HG03469 (cell line): ENCODE measurements around the gene TMEM63A.
"Not testable (repeated sequence)": the region's sequence is repeated elsewhere in the genome, so short reads cannot be mapped to it uniquely, and the experiment has no call there.

Experiments
- ATAC-seq: cut with Tn5 transposase; IDR thresholded peaks from one replicate; pipeline ENCODE4 v1.9.1; 2021; ENCODE audit warnings: mild to moderate bottlenecking, moderate library complexity, moderate number of reproducible peaks; ENCODE audit not compliant: unreplicated experiment

TMEM63A gene

DNA sequence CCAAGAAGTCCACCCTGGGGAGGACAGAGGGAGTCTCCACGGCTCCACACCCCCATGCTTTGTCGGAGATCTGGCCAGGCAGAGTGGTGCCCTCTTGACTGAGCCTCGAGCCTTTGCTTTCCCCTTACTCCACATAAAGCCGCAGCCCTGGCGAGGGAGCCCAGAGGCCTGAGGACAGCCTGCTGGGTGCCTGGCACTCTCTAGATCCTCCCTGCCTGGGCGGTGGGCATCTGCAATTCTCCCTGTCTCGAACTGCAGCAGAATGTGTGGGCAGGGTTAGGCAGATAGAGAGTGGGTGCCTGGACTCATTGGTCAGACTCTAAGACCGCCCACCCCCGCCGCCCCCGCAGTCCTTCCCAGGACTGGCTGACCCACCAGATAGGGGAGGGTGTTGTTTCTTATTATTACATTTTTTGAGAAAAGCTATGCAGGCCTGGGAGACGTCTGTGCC, 58.3 kb downstream of the TMEM63A start:
- no peak for ATAC-seq

DNA sequence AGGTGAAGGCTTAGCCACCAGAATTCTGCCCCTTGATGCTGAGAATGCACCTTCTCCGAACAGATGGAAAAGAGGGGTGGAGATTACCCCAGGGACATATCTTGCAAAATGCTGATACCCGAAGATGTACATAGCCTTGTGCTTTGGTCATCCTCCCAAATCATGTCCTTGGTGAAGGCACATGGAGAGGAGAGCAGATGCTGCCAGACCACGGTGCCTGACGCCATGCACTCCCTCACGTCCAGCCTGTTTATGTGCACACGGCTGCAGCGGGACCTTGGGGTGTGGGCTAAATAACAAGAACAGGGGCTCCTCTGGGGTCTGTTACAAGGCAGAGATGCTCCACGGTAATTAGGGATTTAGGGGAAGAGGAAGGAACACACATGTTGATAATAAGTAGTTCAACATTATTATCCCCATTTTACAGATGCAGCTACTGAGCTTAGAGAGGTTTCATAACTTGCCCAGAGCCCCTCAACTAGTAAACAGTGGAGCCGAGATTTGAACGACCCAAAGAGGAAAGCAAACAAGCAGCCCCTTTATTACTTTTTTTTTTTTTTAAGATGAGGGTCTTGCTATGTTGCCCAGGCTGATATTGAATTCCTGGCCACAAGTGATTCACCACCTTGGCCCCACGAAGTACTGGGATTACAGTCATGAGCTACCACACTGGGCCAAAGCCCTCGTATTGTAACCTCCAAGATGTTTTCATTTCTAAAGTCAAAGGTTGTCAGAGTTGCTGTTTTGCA, 59.4 kb downstream of the TMEM63A start:
- no peak for ATAC-seq

DNA sequence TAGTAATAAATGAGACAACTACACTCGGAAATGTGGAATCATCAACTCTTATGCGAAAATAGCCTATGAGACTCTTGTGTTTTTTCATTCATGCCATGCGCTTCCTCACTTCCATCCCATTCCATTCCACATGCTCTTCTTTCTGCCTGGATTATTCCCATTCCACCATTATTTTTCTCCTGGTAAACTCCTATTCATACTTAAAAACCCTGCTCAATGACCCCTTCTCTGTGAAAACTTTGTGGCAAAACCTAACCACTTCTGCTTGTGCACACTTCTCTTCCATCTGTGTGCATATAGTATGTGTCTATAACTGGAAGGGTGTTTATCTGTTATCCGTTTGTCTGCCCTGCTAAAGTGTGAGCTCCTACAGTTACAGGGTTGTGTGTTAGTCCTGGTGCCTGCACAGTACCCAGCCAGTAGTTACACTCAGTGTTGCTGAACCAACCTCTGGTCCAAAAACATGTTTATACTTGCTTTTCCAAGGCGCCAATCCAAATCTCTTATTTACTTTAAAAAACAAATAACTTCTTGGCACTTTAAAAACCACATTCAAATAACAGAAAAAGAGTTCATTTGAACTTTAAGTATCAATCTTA, 61.6 kb downstream of the TMEM63A start:
- no peak for ATAC-seq

DNA sequence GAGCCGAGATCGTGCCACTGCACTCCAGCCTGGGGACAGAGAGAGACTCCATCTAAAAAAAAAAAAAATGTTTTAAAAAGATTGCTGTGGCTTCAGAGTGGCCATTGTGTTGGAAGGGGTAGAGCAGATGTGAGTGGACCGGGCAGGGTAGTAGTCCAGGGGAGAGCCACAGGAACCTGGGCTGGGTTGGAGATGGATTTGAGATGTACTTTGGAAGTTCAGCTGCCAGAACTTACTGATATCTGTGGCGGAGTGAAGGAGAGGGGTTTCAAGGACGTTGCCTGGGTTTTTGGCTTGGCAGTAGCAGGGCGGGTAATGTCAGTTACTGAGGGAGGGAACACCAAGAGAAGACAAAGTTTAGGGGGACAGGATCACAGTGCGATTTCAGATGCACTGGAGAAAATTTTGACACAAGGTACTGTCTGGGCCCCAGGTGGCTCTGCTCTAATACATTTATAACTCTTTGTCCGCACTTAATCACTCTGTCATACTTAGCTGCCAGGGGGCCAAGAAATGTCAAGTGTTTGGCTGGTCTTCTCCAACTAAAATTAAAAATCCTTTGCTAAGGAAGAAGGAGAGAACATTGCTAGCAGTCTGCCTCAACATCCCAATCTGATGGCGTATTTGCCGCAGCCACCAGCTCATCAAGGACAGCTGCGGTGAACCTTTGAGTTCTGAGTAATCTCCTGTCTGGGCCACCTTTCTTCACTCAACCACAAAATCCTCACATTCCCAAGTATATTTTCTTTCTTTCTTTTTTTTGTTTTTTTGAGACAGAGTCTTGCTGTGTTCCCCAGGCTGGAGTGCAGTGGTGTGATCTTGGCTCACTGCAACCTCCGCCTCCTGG, 62.6 kb downstream of the TMEM63A start:
- ATAC-seq = no peak

DNA sequence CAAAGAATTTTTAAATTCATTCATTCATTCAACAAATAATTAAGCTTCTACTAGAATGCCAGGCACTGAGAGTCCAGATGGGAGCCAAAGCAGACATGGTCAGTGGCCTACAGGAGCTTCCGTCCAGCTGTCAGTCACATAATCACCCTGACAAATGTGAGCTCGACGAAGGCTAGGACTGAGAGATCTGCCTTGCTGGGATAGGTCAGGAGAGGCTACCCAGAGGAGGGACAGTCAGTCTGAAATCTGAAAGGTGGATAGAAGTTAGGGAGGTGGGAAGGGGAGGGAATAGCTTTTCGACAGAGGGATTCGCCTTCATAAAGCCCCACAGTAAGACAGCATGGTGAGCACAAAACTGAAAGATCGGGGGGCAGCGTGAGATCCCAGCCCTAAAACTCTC, 64.0 kb downstream of the TMEM63A start:
- ATAC-seq = no peak

DNA sequence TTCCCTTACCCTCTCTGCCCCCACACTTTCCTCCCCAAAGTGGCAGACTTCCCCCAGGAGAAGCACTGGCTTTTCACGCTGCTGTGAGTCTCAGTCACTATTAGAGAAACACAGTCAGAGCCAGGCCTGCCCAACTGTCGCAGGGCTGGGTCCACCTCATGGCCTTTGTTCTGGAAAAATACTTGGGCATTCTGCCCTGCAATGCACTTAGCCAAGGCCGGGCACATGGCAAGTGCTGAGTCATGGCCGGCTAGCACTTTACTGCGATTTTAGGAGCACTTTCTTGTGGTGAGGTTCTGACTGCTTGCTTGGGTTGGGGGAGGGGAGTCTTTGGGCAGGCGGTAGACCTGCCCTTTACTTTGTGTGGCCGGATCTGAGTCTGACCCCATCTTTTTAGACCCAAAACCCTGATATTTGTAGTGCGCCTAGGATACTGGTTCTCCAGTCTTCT, 64.5 kb downstream of the TMEM63A start:
- no peak for ATAC-seq

DNA sequence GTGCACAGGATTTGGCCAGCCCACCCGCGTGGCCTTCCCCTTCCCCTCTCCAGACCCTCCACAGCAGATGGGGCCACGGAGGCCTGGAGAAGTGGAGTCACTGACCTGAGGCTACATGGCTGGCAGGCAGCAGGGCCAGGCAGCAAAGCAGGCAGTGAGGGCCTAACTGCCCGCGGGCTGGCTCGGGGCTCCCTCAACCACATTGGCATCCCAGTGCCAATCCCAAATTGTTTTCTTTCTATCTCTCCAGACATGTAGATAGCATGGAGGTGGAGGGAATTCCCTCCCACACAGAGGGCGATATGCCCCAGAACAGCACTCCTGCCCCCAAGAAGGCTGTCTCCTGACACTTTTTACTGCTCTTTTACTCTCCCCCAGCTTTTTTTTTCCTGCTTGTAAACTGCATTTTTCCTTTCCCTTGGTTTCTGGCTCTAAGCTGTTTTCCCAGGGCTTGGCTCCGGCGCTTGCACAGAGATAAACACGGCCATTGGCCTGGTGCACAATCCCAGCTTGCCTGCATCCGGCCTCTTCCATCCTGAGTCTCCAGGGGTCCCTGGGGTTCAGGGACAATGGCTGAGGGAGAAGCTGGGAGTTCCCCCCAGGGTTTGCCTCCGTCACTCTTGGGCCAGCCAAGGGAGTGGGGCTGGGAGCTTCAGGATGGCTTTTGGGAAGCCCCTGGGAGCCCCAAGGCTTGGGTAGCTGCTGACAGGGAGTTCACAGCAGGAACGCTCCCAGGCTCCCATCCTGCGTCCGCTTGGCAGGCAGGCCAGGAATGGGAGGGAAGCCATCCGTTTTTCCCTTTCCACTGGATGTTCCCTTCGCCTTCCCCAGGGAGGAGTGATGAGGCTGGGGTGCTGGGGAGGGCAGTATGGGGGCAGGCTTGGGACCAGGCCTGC, 65.3 kb downstream of the TMEM63A start:
- ATAC-seq = no peak

DNA sequence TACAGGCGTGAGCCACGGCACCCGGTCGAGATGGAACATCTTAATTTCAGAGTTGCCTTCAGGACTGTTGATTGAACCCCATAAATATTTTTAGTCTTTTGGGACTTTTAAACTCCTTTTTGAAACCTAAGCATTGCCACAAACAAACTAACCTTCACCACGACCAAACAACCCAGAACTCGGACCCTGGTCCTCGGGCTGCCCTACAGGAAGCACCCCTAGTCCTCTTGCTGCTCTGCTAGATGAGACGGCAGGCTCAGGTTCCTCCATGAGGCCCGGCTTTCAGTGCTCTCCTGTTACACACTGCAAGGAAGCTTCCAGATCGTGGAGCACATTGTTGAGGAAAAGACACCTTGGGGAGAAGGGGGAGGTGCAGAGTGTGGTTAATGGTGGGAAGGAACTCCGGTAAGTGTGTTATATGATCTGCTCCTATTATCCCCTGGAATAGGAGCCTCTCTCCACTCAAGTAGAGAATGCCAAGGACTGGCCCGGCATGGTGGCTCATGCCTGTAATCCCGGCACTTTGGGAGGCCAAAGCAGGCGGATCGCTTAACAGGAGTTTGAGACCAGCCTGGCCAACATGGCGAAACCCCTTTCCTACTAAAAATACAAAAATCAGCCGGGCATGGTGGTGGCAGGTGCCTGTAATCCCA, 66.5 kb downstream of the TMEM63A start:
- no peak for ATAC-seq

DNA sequence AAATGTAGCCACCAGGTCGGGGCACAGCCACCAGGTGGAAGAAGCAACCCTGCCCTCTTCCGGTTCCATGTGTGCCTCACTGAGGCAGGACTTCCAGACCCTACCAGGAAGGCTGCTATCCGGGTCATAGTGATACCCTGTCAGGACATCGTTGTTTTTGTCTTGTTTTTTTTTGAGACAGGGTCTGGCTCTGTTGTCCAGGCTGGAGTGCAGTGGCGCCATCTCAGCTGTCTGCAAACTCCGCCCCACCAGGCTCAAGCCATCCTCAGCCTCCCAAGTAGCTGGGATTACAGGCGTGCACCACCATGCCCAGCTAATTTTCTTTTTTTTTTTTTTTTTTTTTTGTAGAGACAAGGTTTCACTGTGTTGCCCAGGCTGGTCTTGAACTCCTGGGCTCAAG, 67.1 kb downstream of the TMEM63A start:
- not testable (repeated sequence) for ATAC-seq

DNA sequence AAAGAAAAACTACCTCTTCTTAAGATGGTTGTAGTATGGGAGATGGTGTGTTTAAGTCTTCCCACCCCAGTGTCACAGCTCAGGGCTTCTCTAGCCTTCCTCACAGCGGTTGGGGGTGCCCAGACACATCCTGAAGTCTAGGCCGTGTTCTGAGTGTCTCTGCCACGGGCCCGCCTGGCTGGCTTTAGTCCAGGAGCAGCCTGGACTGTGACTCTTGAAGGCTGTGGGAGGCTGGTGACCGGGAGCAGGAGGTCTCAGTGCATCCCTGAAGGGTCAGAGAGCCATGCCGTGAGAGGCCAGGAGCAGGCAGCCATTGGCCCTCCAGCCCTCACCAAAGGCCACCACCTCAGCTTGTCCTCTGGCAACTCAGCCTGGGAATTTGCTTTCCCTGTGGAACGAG, 67.8 kb downstream of the TMEM63A start:
- no peak for ATAC-seq

DNA sequence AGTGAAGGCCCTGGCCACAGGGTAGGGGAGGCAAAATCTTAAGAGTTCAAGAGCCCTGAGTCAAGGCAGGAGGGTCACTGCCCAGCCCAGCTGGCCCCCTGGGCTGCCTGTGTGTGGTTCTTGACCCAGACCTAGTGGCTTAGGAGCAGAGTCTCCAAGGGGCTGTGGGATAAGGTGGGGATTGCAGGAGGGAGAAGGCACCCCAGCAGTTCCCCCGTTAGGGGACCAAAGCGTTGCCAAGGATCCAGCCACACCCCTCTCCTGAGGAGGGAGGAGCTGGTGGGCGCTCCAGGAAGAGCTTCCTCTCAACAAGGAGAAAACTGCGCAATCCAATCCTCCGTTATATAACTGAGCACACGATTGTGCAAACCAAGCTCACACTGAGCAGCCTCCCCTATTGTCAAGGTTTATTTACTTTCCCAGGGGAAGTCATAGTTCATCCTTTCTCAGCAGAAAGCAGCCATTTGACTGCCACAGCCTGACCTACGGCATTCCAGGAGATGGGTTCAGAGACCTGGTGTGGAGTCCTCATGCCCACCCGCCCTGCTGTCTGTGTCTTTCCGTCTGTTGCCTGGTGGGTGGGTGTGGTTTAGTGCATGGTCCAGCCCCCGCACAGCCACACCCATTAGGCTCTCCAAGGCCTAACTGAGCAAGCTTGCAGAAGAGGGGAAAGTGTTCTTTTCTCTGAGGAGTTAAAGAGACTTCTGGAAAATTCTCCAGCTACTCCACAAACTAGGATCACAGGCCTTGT, 68.8 kb downstream of the TMEM63A start:
- ATAC-seq = no peak

DNA sequence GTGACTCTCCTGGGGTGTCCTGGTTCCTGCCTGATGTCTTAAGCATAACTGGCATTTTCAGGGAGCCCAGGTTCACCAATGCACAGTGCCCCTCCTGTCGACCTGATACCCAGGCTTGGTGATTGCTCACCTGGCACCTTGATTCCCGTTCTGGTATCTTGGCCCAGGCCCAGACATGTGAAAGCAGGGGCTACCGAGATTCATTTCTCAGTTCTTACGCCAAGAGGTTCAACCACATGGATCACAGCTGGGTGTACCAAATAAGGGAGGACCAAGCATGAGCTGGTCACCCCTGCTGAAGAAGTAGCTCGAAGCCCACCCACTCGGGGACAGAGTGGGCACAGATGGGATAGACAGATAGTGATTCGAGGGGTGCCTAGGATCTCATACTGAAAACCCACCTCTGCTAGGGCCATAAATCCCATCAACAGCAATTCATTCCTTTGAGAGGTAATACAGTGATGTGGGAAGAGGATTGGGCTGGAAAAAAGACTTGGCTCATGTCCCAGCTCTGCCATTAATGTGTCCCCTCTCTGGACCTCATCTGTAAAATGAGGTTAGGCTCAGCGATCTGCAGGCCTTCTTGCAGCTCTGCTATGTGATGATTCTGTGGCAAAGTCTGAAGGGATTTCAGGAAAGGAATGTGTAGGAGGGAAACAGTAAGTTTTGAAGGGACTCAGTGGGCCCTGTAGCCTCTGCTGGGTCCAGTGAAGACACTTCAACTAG, 69.5 kb downstream of the TMEM63A start:
- ATAC-seq = no peak

DNA sequence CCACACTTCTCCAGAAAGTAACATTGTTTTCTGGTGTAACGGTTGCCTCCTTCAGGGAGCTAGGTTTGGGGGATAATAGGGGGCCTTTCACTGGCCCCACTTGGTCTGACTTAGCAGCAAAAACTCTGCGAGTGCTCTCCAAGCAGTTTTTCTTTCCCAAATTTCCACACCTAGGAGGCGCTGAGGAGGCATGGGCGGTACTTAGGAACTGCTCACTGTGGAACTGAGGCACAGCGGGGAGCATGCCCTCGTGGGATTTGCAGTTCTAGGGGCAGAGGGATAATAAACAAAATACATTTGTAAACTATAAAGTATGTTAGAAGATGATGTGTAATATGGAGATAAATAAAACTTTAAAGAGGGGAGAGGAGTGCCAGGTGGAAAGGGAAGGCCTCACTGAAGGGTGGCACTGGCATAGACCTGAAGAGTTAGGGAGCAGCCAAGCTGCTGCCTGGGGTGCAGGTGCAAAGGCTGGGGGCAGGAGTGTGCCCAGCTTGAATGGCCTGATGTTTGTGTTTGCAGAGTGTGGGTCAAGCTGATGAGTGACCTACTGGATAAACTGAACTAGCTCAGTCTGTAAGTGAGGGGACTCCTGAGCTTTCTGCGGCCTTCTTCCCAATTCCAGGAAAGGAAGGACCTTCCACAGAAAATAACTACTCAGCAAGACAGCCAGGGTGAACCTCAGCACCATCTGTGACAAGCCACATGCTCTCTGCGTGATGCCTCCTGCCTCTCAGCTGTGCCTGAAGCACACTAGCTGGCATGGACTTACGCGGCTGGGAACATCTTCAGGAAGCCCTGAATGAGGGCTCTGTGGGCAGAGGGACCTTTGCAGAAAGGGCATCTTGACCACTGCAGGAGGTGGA, 70.3 kb downstream of the TMEM63A start:
- ATAC-seq = no peak

DNA sequence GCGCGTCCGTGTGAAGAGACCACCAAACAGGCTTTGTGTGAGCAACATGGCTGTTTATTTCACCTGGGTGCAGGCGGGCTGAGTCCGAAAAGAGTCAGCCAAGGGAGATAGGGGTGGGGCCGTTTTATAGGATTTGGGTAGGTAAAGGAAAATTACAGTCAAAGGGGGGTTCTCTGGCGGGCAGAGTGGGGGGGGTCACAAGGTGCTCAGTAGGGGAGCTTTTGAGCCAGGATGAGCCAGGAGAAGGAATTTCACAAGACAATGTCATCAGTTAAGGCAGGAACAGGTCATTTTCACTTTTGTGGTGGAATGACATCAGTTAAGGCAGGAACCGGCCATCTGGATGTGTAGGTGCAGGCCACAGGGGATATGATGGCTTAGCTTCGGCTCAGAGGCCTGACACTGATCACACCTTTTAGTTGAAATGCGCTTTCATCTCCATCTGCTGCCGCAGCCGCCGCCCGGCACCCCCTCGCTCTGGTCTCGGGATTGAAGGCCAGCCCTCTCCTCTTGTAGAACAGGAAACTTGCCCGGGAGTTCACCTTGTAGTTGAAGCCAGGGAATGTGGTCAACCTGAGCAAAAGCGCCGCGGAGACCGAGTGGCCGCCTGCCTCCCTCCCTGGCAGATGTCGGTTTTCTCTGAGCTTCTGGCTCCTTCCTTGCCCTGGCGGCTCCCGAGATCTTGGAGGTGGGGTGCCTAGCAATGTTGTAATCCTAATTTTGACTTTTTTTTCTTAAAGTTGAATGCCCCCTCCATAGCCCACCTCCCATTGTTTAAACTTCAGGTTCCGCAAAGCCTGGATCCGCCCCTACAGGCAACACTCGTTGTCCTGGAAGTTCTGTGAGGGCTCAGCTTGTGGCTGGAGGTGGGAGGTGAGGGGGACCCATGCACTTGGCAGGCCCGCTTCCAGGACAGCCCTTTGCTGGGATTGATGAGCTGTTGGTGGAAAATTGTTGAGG, 71.3 kb downstream of the TMEM63A start:
- ATAC-seq = not testable (repeated sequence)

DNA sequence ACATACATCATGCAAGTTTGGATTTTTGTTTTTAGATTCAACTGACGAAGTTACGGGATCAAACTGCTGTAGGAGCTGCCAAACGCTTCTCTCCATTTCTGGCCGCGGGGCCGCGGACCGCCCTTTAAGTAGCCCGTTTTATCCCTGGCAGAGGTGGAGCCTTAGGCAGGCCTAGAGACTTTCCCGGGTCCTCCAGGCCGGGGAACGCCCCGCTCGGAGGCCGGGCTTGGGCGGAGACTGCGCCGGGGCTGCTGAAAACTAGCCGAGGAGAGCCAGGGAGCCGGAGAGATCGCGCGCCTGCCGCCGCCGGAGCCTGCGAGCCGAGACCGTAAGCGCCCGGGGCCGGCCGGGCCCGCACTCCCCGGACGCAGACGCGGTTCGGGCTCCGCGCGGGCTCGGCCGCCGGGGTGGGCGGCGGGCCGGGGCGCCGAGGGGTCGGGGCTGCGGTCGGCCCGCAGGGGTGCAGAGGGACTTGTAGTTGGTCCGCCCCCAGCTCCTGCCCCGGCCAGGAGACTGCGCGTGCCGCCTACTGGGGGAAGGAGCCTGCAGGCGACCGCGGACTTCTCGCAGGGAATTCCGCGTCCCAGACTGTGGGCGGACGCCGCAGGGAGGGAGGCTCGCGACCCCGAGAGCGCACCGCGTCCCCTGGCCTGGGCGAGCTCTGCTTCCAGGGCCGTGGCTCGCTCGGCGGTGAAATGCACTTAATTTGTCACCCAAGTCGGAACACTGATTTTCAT, 72.2 kb downstream of the TMEM63A start, which contains the start of gene EPHX1:
TSS of gene EPHX1 (plus strand) at position 283 of the 737 bp plus-strand sequence. CDS start 18,606 bp downstream, outside the sequence.
- peak; percentile 91 for ATAC-seq

DNA sequence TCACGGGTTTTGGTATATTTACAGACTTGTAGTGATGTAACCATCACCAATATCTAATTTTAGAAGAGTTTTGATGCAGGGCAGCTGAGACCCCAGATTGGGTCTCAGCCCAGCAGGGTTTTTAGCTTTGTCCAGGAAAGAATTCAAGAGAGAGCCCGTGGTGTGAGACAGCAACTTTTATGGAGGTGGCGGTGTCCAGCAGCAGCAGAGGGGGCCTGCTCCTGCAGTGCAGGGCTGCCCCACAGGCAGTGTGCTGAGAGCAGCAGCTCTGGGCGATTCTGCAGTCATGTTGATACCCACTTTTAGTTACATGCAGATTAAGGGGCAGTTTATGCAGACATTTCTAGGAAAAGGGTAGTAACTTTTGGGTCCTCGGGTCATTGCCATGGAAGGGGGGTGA, 74.0 kb downstream of the TMEM63A start:
- ATAC-seq = no peak
